DND-41 (cell line): ENCODE results near the gene WDR45B.

Experiments used
- ATAC-seq: fragments of 200-7000 bp; cut with Tn5 transposase; 3 replicates; pipeline ENCODE4 v1.9.1; 2021; ENCODE audit warnings: low read depth; ENCODE audit not compliant: insufficient read depth
- DNase-seq: peaks from one replicate; pipeline ENCODE4 v3.0.0-alpha.2; 2020
- H2AFZ ChIP-seq: 2 replicates; pipeline ENCODE4 v1.6.0; 2012; ENCODE audit warnings: low read depth, low read length
- H3K27ac ChIP-seq: 2 replicates; pipeline ENCODE4 v1.5.1; 2012; ENCODE audit warnings: low read length, inconsistent platforms
- H3K27me3 ChIP-seq: fragments of 200-600 bp; sonication (generic); 2 replicates; pipeline ENCODE4 v1.6.0; 2012; ENCODE audit warnings: low read length, mild to moderate bottlenecking, inconsistent platforms; ENCODE audit not compliant: insufficient read depth, poor library complexity
- H3K36me3 ChIP-seq: 2 replicates; pipeline ENCODE4 v1.5.1; 2012; ENCODE audit warnings: low read length, inconsistent platforms; ENCODE audit not compliant: insufficient read depth
- H3K4me1 ChIP-seq: 2 replicates; pipeline ENCODE4 v1.5.1; 2012; ENCODE audit warnings: mild to moderate bottlenecking, low read length; ENCODE audit not compliant: insufficient read depth
- H3K4me2 ChIP-seq: 2 replicates; pipeline ENCODE4 v1.6.0; 2012; ENCODE audit warnings: mild to moderate bottlenecking, moderate library complexity, low read length, inconsistent platforms; ENCODE audit not compliant: insufficient read depth
- H3K4me3 ChIP-seq, 2 experiments: fragments of 200-600 bp in 1 of 2; shearing (Covaris generic) in 1 of 2; 2 replicates each; pipeline ENCODE4 v1.5.1; 2012 to 2016; ENCODE audit warnings: inconsistent platforms in 2 of 2, low read length in 2 of 2, mild to moderate bottlenecking in 2 of 2, low read depth in 1 of 2, moderate library complexity in 1 of 2
- H3K79me2 ChIP-seq: 2 replicates; pipeline ENCODE4 v1.6.0; 2012; ENCODE audit warnings: low read length, inconsistent platforms; ENCODE audit not compliant: insufficient read depth
- H3K9ac ChIP-seq: 2 replicates; pipeline ENCODE4 v1.6.0; 2012; ENCODE audit warnings: low read depth, mild to moderate bottlenecking, inconsistent platforms, low read length, moderate library complexity
- H3K9me3 ChIP-seq: 2 replicates; pipeline ENCODE4 v1.5.1; 2012; ENCODE audit warnings: low read length, moderate library complexity, mild to moderate bottlenecking, inconsistent platforms; ENCODE audit not compliant: insufficient read depth, severe bottlenecking
- H4K20me1 ChIP-seq: 2 replicates; pipeline ENCODE4 v1.6.0; 2012; ENCODE audit warnings: low read length; ENCODE audit not compliant: insufficient read depth
- CTCF ChIP-seq: IDR thresholded peaks from 2 replicates; pipeline ENCODE4 v1.5.1; 2012; ENCODE audit warnings: borderline replicate concordance, low read length, moderate library complexity, mild to moderate bottlenecking; ENCODE audit not compliant: poor library complexity, severe bottlenecking; ENCODE audit errors: extremely low read depth
- EZH2 ChIP-seq: IDR thresholded peaks from 3 replicates; pipeline ENCODE4 v1.6.1; 2012; ENCODE audit warnings: borderline replicate concordance, low read depth, mild to moderate bottlenecking, moderate library complexity, low read length, inconsistent platforms; ENCODE audit not compliant: severe bottlenecking

WDR45B gene

GRCh38 chr17:82631544-82631943 lies 16.7 kb downstream of the WDR45B start:
- H3K4me2 ChIP-seq: no peak overlapping the region
- H3K9me3 ChIP-seq: no peaks in the 10 kb centered on the region
- peaks cover 74% of the 10 kb centered on the region for H3K36me3 ChIP-seq
- no peak overlapping the region for H3K4me3 ChIP-seq
- ATAC-seq (no peak), DNase-seq (no peak)
- no peaks in the 10 kb centered on the region for H3K4me1 ChIP-seq
- no peak overlapping the region for H3K27ac ChIP-seq
- no peak overlapping the region for H2AFZ ChIP-seq
- peaks cover 70% of the 10 kb centered on the region for H3K79me2 ChIP-seq
- TF ChIP-seq EZH2 (no peak), CTCF (no peak)
- peaks cover 25% of the 10 kb centered on the region for H4K20me1 ChIP-seq
- no peaks in the 10 kb centered on the region for H3K27me3 ChIP-seq
- no peak overlapping the region for H3K9ac ChIP-seq

- peaks cover 22% of the 10 kb centered on the region for H4K20me1 ChIP-seq
- no peak overlapping the region for H3K4me2 ChIP-seq
- no peak overlapping the region for H3K4me3 ChIP-seq
- H3K4me1 ChIP-seq: no peaks in the 10 kb centered on the region
- H3K79me2 ChIP-seq: peaks cover 59% of the 10 kb centered on the region
- TF ChIP-seq CTCF (no peak), EZH2 (no peak)
- H3K27me3 ChIP-seq: no peaks in the 10 kb centered on the region
- DNase-seq (no peak), ATAC-seq (no peak)
- peaks cover 78% of the 10 kb centered on the region for H3K36me3 ChIP-seq
- no peak overlapping the region for H3K9ac ChIP-seq
- no peaks in the 10 kb centered on the region for H3K9me3 ChIP-seq
- no peak overlapping the region for H2AFZ ChIP-seq
- no peak overlapping the region for H3K27ac ChIP-seq
Observed at GRCh38 chr17:82630212-82630611, 18.0 kb downstream of the WDR45B start.

- no peak overlapping the region for H3K27ac ChIP-seq
- no peaks in the 10 kb centered on the region for H3K4me1 ChIP-seq
- DNase-seq (no peak), ATAC-seq (no peak)
- no peak overlapping the region for H3K9ac ChIP-seq
- no peak overlapping the region for H3K4me3 ChIP-seq
- H3K4me2 ChIP-seq: no peak overlapping the region
- H2AFZ ChIP-seq: no peak overlapping the region
- peaks cover 20% of the 10 kb centered on the region for H4K20me1 ChIP-seq
- H3K27me3 ChIP-seq: no peaks in the 10 kb centered on the region
- no peaks in the 10 kb centered on the region for H3K9me3 ChIP-seq
- peaks cover 81% of the 10 kb centered on the region for H3K36me3 ChIP-seq
- H3K79me2 ChIP-seq: peaks cover 55% of the 10 kb centered on the region
- TF ChIP-seq EZH2: no peak
- TF ChIP-seq CTCF: no peak
Observed at GRCh38 chr17:82629748-82630147, 18.5 kb downstream of the WDR45B start.

- Histone ChIP-seq H3K79me2 (peaks cover 34% of the 10 kb centered on the region), H2AFZ (no peak overlapping the region), H3K27me3 (no peaks in the 10 kb centered on the region), H3K4me1 (no peaks in the 10 kb centered on the region), H3K4me3 (no peak overlapping the region), H3K36me3 (peaks cover 70% of the 10 kb centered on the region), H4K20me1 (peaks cover 18% of the 10 kb centered on the region), H3K9me3 (no peaks in the 10 kb centered on the region), H3K27ac (no peak overlapping the region), H3K9ac (no peak overlapping the region), H3K4me2 (no peak overlapping the region)
- ATAC-seq (no peak), DNase-seq (no peak)
- TF ChIP-seq CTCF: no peak
- TF ChIP-seq EZH2: no peak
Observed at GRCh38 chr17:82627405-82627804, 20.8 kb downstream of the WDR45B start.
